ENCODE data around the gene DIP2A.

Gene DIP2A

GRCh38 chr21:46597031-46597430, 138.3 kb downstream of the DIP2A start:
- DNase-seq (ENCODE audit: low read depth) = no peak

DNA sequence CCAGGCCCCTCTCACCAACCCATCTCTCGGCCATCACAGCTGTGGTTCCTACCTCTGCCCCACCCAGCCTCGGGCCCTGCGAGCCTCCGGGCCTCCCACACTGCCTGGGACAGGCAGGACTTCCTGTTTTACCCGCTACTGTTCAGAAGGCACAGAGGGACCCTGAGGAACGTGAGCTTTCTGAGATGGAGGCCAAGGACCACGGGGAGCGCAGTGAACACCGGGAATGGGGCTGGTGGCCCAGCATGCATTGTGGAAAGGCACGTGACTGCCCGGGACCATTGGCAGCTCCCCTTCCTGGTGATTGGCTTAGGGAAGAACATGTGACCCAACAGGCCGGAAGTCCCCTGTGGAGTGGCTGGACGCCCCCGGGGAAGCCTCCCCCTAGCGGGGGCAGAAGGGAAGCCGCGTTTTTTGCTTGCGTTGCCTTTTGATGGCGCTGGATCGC, 139.2 kb downstream of the DIP2A start:
- DNase-seq (ENCODE audit: low read depth) = no peak

DNA sequence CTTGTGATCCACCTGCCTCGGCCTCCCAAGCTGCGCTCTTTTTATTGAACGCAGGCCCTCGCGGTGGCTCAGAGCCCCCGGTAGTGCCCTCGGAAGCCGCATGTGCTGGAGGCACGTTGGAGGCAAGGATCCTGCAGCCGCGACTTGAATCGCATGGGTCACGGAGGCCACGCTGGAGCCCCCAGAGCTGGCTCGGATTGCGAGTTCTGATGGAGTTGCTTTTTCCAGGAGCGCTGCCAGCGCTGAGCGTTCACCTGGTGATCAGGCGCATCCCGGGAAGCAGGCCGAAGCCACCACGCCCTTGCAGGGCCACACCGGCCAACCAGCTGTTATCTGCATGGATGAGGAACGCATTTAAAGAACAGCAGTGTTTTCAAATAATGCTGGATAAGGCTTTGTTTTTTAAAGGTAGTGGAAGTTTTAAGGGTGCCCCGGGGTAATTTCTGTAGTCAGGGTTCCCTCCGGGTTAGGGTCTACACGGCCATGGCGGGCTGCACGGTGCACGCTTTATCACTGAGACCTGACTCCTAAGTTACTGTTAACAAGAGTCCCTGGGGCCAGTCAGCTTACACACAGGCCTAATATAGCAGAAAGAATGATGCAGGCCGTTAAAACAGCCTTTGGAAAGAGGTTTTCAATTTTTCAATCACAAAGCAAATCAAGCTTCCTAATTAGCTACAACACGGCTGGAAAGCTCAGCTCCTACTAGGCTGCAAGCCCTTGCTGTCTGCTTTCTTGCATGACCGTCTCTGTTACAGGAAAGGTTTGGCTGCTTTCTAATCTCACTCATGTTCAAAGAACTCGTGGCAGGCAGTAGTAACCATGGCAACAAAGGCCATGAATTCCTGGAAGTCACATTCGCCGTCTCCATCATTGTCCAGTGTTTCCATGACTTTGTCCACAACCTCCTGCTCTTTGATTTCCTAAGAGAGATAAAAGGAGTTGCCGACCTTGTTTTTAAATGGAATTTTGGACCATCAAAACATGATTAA, 140.2 kb downstream of the DIP2A start:
- no peak for DNase-seq (ENCODE audit: low read depth)

- no peak for DNase-seq (ENCODE audit: low read depth)
Measured at GRCh38 chr21:46600305-46600704, 141.6 kb downstream of the DIP2A start.

GRCh38 chr21:46600978-46601377, 142.3 kb downstream of the DIP2A start:
- no peak for DNase-seq (ENCODE audit: low read depth)

DNA sequence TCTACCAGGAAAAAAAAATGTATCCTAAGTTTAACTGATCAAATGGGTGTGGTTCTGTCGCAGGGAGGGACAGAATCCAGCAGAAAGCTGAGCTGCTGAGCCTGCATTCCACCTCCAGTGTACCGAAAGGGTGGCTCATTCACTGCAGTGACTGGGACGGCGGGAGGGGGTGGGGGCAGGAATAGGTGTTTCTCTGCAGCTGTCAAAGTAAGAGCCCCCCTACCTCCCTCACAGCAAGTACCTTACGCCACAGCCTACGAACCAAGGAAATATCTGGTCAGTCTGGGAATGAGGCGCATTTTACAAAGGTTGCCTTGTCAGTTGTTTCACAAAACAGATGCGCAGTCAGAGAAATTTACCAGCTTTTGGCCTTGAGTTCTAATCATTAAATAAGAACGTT, 144.5 kb downstream of the DIP2A start:
- DNase-seq (ENCODE audit: low read depth) = no peak

GRCh38 chr21:46604329-46604974, 145.8 kb downstream of the DIP2A start:
- DNase-seq (ENCODE audit: low read depth) = no peak

DNA sequence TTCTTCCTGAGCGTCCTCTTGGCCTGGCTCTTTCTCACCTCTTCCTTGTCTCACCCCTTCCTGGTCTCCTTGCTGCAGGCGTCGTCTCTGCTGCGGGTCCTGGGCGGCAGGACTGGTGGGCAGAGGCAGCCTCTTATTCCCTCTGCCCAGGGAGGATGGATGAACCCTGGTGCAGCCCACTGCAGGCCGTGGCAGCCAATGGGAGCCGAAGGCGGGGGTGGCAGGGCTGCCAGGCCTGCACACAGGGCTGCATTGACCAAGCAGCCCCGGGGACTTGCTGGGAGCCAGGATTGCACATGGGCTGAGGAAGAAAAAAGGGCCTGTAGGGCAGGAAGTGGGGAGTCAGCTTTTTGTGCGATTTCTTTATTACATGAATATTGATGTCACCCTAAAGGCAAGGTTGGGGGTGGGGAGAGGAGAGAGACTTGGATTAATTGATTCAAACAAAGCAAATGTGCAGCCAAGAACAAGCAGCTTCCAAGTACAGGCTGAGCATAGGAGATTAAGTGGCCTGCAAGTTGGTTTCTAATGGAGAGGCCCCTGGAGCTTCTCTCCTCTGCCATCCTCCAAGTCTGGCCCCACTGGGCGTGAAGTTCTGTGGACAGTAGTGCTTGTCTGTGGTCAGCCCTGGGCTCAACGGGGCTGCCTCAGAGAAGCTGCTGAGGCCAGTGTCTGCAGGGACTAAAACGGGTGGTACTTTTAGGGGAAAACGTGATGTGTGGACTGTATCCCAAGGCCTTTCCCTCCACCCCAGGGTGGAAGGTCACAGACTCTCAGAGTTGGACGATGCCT, 146.5 kb downstream of the DIP2A start, which contains the start of gene S100B:
S100B (minus strand) TSS at position 108 of the 792 bp plus-strand sequence. CDS start 2,667 bp downstream, outside the sequence.
- DNase-seq (ENCODE audit: low read depth) = no peak

- DNase-seq (ENCODE audit: low read depth) = no peak
Measured at GRCh38 chr21:46605767-46606426, 147.2 kb downstream of the DIP2A start.

DNA sequence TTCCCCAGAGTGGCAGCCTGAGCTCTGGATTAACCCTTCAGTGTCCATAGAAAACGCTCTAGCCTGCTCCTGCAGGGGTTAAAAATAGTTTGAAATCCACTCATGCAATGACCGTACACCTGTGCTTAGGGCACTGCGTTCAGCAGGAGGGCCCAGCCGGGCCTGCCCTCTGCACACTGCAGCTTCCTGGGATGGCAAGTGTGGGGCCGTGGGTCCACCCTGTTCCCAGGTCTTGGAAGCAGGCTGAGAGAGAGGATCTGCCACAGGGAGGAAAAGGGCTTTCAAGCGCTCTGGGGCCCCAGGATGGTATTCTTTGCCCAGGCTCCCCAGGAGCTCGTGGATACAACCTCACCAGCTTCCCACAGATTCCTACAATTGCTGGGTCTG, 147.7 kb downstream of the DIP2A start:
- DNase-seq (ENCODE audit: low read depth) = no peak

- no peak for DNase-seq (ENCODE audit: low read depth)
Measured at GRCh38 chr21:46607636-46608035, 148.9 kb downstream of the DIP2A start.

DNA sequence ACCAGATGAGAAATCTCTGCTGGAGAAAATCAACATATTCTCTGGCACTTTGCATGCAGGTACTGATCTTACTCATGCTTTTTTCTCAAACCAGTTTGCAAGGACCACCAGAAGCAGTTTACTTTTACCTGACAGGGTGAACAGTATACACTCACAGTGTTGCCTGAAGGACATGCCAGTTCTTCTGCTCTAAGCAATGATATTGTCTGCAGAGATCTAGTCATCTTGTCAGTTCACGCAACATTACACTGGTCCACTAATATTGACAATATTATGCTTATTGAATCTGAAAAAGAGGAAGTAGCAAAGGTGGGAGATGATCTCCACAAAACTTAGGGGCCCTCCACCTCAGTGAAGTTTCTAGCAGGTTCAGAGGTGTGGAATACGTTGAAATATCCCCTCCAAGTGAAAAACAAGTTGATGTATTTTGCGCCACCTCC, 150.0 kb downstream of the DIP2A start:
- DNase-seq (ENCODE audit: low read depth) = no peak

- DNase-seq (ENCODE audit: low read depth) = no peak
Measured at GRCh38 chr21:46610018-46610701, 151.5 kb downstream of the DIP2A start.

DNA sequence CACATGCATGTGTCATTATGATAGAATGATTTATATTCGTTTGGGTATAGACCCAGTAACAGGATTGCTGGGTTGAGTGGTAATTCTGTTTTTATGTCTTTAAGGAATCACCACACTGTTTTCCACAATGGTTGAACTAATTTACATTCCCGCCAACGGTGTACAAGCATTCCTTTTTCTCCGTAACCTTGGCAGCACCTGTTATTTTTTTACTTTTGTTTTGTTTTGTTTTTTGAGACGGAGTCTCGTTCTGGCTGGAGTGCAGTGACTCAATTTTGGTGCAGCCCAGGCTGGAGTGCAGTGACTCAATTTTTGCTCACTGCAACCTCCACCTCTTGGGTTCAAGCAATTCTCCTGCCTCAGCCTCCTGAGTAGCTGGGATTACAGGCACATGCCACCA, 154.7 kb downstream of the DIP2A start:
- no peak for DNase-seq (ENCODE audit: low read depth)

- no peak for DNase-seq (ENCODE audit: low read depth)
Measured at GRCh38 chr21:46616050-46616449, 157.4 kb downstream of the DIP2A start.

DNA sequence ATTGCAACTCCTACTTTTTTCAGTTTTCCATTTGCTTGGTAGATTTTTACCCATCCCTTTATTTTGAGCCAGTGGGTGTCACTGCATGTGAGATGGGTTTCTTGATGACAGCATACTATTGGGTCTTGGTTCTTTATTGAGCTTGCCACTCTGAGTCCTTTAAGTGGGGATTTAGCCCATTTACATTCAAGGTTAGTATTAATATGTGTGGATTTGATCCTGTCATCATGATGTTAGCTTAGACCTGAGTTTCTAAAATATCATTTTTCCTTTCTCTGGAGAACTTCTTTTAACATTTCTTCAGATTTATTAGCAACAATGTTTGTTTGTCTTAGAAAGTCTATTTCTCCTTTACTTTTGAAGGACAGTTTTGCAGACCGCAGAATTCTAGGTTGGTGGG, 158.0 kb downstream of the DIP2A start:
- no peak for DNase-seq (ENCODE audit: low read depth)

DNA sequence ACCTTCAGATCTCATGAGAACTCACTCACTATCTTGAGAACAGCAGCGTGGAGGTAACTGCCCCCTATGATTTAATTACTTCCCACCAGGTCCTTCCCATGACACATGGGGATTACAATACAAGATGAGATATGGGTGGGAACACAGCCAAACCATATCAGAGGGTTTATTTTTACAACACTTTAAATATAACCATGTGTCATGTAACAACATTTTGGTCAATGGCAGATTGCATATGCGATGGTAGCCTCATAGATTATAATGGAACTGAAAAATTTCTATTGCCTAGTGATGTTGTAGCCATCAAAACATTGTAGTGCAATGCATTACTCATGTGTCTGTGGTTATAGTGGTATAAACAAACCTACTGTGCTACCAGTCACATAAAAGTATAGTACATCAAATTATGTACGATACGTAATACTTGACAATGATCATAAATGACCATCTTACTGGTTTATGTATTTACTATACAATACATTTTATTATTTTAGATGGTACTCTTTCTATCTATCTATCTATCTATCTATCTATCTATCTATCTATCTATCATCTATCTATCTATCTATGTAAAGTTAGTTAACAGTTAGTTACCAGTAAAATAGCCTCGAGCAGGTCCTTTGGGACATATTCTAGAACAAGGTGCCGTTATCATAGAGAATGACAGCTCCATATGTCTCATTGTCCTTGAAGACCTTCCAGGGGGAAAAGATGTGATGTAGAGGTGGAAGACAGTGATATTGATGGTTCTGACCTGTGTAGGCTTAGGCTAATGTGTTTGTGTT, 158.8 kb downstream of the DIP2A start:
- no peak for DNase-seq (ENCODE audit: low read depth)

- DNase-seq (ENCODE audit: low read depth) = no peak
Measured at GRCh38 chr21:46618738-46619379, 160.2 kb downstream of the DIP2A start.
